Esophagus muscularis mucosa (tissue), 4 donors: ENCODE measurements around the gene CLTA. TPM values are rescaled to one million over a fixed set of nuclear protein-coding genes. Genes with fewer than 3 reads are reported as not detected.

Source experiments
- DNase-seq: peaks from one replicate; pipeline ENCODE4 v3.0.0-alpha.2; 2017; ENCODE audit errors: extremely low spot score
- H3K27ac ChIP-seq, 4 donors: fragments of 200-600 bp; sonication (generic); replicated peaks in 1 of 4; 1 replicate in 3 of 4; 2 replicates in 1 of 4; pipeline ENCODE4 v1.5.1; 2016 to 2019; ENCODE audit warnings: mild to moderate bottlenecking in 1 of 4
- H3K27me3 ChIP-seq, 4 donors: fragments of 200-600 bp; sonication (generic); one replicate each; pipeline versions ENCODE4 v1.5.1 to v1.6.0; 2016 to 2019
- H3K36me3 ChIP-seq, 4 donors: fragments of 200-600 bp; sonication (generic); one replicate each; pipeline ENCODE4 v1.5.1; 2016 to 2019
- H3K4me1 ChIP-seq, 4 donors: fragments of 200-600 bp; sonication (generic); one replicate each; pipeline ENCODE4 v1.5.1; 2016 to 2019
- H3K4me3 ChIP-seq, 4 donors: fragments of 200-600 bp; sonication (generic); 1 replicate in 2 of 4; 2 replicates in 2 of 4; pipeline ENCODE4 v1.5.1; 2016 to 2019; ENCODE audit warnings: mild to moderate bottlenecking in 4 of 4, moderate library complexity in 1 of 4
- H3K9me3 ChIP-seq, 4 donors: fragments of 200-600 bp; sonication (generic); 1 replicate in 3 of 4; 2 replicates in 1 of 4; pipeline ENCODE4 v1.5.1; 2016 to 2019
- CTCF ChIP-seq, 3 experiments: fragments of 200-600 bp in 2 of 3; fragments of 450-650 bp in 1 of 3; sonication (generic) in 2 of 3; IDR thresholded peaks; one replicate each; pipeline ENCODE4 v1.5.1; 2017 to 2019; ENCODE audit warnings: antibody characterized with exemption in 3 of 3, mild to moderate bottlenecking in 2 of 3, moderate library complexity in 1 of 3
- EP300 ChIP-seq: sonication (generic); formaldehyde crosslinking; IDR thresholded peaks from one replicate; pipeline ENCODE4 v1.6.1; 2017; ENCODE audit warnings: antibody characterized with exemption
- POLR2A ChIP-seq: fragments of 450-650 bp; IDR thresholded peaks from one replicate; pipeline ENCODE4 v1.6.1; 2017; ENCODE audit warnings: antibody characterized with exemption, moderate library complexity, mild to moderate bottlenecking, low read depth
- POLR2AphosphoS5 ChIP-seq, 2 donors: sonication (generic); formaldehyde crosslinking; IDR thresholded peaks; one replicate each; pipeline ENCODE4 v1.6.1; 2017; ENCODE audit warnings: antibody characterized with exemption in 2 of 2
- WGBS: methylation state at CpG from one replicate; pipeline ENCODE4 v1.1.5; 2018; 5-methylcytosine and 5-hydroxymethylcytosine counted together
- intact Hi-C: fragments of 100-400 bp; cut with DNase I; formaldehyde crosslinking; loops from one replicate; pipeline ENCODE4 v1.15.1; 2023
- total RNA-seq, 4 donors: library from RNA; depleted of rRNA; stranded (reverse); fragments of >200 nt; gene quantifications; one replicate each; pipeline versions ENCODE4 v1.1.0 to v1.2.1, GENCODE V29; 2016

The CLTA gene
- total RNA-seq, 4 donors from 2014 or later: 125 to 178 (median 159) TPM

GRCh38 chr9:36162211-36162738 is 28.4 kb upstream of the CLTA start:
- TF ChIP-seq EP300 (no peak), CTCF (IDR thresholded peaks at IDR 0.05) (no peak), POLR2AphosphoS5 (IDR thresholded peaks at IDR 0.05) (no peak), POLR2A (no peak)
- no peak overlapping the region for H3K4me3 ChIP-seq
- WGBS: 90% methylated on average over 17 of the region's 17 CpGs
- no peaks in the 10 kb centered on the region for H3K9me3 ChIP-seq
- DNase-seq: no peak
- peaks cover 0 to 6% (median 0%) of the 10 kb centered on the region in 4 donors for H3K36me3 ChIP-seq
- H3K27me3 ChIP-seq: no peaks in the 10 kb centered on the region
- H3K4me1 ChIP-seq: peaks cover 21 to 97% (median 89%) of the 10 kb centered on the region in 4 donors
- intact Hi-C loops: no loop called here
- H3K27ac ChIP-seq: peak overlapping the region; percentile 80 to 88 (median 87)

- H3K36me3 ChIP-seq: peaks cover 0 to 6% (median 0%) of the 10 kb centered on the region in 4 donors
- WGBS: 9% methylated on average over 8 of the region's 9 CpGs
- intact Hi-C loops: no loop called here
- H3K9me3 ChIP-seq: no peaks in the 10 kb centered on the region
- H3K27ac ChIP-seq: peak overlapping the region; percentile 80 to 88 (median 87)
- H3K4me1 ChIP-seq: peaks cover 21 to 90% (median 82%) of the 10 kb centered on the region in 4 donors
- TF ChIP-seq EP300 (no peak), CTCF (IDR thresholded peaks at IDR 0.05) (no peak), POLR2AphosphoS5 (IDR thresholded peaks at IDR 0.05) (peak; percentile 11 to 51)
- no peaks in the 10 kb centered on the region for H3K27me3 ChIP-seq
- no peak overlapping the region for H3K4me3 ChIP-seq
- DNase-seq: no peak
Observed at GRCh38 chr9:36163049-36163785, 27.5 kb upstream of the CLTA start.

- TF ChIP-seq POLR2AphosphoS5 (IDR thresholded peaks at IDR 0.05) (peak in 1 of 2 donors; percentile 30), POLR2A (no peak)
- 48% methylated on average over 4 of the region's 4 CpGs for WGBS
- peak overlapping the region; percentile 80 to 88 (median 87) for H3K27ac ChIP-seq
- H3K4me3 ChIP-seq: no peak overlapping the region
- peaks cover 16 to 84% (median 77%) of the 10 kb centered on the region in 4 donors for H3K4me1 ChIP-seq
- H3K9me3 ChIP-seq: no peaks in the 10 kb centered on the region
- DNase-seq: no peak
- intact Hi-C loops: no loop called here
- no peaks in the 10 kb centered on the region for H3K27me3 ChIP-seq
- peaks cover 0 to 6% (median 0%) of the 10 kb centered on the region in 4 donors for H3K36me3 ChIP-seq
Observed at GRCh38 chr9:36163786-36164170, 26.9 kb upstream of the CLTA start.

GRCh38 chr9:36164372-36164771 is 26.3 kb upstream of the CLTA start:
- Histone ChIP-seq H3K4me3 (no peak overlapping the region), H3K9me3 (no peaks in the 10 kb centered on the region), H3K27me3 (no peaks in the 10 kb centered on the region), H3K27ac (peak overlapping the region; percentile 80 to 88 (median 87)), H3K36me3 (peaks cover 0 to 6% (median 0%) of the 10 kb centered on the region in 4 donors), H3K4me1 (peaks cover 16 to 78% (median 71%) of the 10 kb centered on the region in 4 donors)
- DNase-seq: no peak
- WGBS: 68% methylated on average over 5 of the region's 6 CpGs
- intact Hi-C loops: no loop called here
- TF ChIP-seq POLR2AphosphoS5 (IDR thresholded peaks at IDR 0.05) (no peak), POLR2A (no peak), EP300 (no peak), CTCF (IDR thresholded peaks at IDR 0.05) (no peak)

- Histone ChIP-seq H3K9me3 (no peaks in the 10 kb centered on the region), H3K36me3 (peaks cover 0 to 6% (median 0%) of the 10 kb centered on the region in 4 donors), H3K4me1 (peaks cover 16 to 72% (median 65%) of the 10 kb centered on the region in 4 donors), H3K27me3 (no peaks in the 10 kb centered on the region), H3K4me3 (no peak overlapping the region), H3K27ac (peak overlapping the region; percentile 80 to 88 (median 87))
- intact Hi-C loops: loop anchor here (5.0 kb wide), 1 partner anchor 33 kb away; no protein-coding TSS in a partner anchor
- DNase-seq: no peak
- TF ChIP-seq EP300 (no peak), CTCF (IDR thresholded peaks at IDR 0.05) (no peak), POLR2A (no peak), POLR2AphosphoS5 (IDR thresholded peaks at IDR 0.05) (no peak)
- WGBS: 55% methylated on average over 3 of the region's 3 CpGs
Observed at GRCh38 chr9:36164989-36165388, 25.7 kb upstream of the CLTA start.
